Activated CD4-positive, alpha-beta memory T cell treated with anti-CD3 and anti-CD28 coated beads for 36 hours (primary cell): ENCODE data around the gene ARFGEF2. TPM values are rescaled to one million over a fixed set of nuclear protein-coding genes. Genes with fewer than 3 reads are reported as not detected.

Experiments
- CTCF ChIA-PET: fragments of 350-600 bp; sonication (Branson Sonifier 250); formaldehyde crosslinking; loops from one replicate; lab custom pipeline; 2021; ENCODE audit warnings: antibody characterized with exemption, inconsistent platforms; lab: Charles Lee
- POLR2A ChIA-PET: fragments of 350-600 bp; sonication (Branson Sonifier 250); formaldehyde crosslinking; loops from one replicate; lab custom pipeline; 2021; ENCODE audit warnings: antibody characterized with exemption; lab: Charles Lee
- DNase-seq: peaks from one replicate; pipeline ENCODE4 v3.0.0-alpha.2; 2020
- H3K27ac Mint-ChIP-seq: one replicate; pipeline ENCODE4 v1.8.0; 2021; ENCODE audit warnings: mixed read lengths
- H3K27me3 Mint-ChIP-seq: one replicate; pipeline ENCODE4 v1.8.0; 2021; ENCODE audit warnings: mixed read lengths
- H3K36me3 Mint-ChIP-seq: one replicate; pipeline ENCODE4 v1.8.0; 2021; ENCODE audit warnings: mixed read lengths
- H3K4me1 Mint-ChIP-seq: one replicate; pipeline ENCODE4 v1.8.0; 2021; ENCODE audit warnings: low read depth, mixed read lengths
- H3K4me3 Mint-ChIP-seq: one replicate; pipeline ENCODE4 v1.8.0; 2021; ENCODE audit warnings: mild to moderate bottlenecking, mixed read lengths
- H3K9me3 Mint-ChIP-seq: one replicate; pipeline ENCODE4 v1.8.0; 2021; ENCODE audit warnings: mixed read lengths
- intact Hi-C: fragments of 100-400 bp; cut with micrococcal nuclease; formaldehyde crosslinking; loops from one replicate; pipeline ENCODE4 v1.15.1; 2023
- total RNA-seq, 2 experiments: library from RNA; stranded (reverse); gene quantifications; one replicate each; pipeline ENCODE4 v1.2.3, GENCODE V29; 2021

The ARFGEF2 gene
- total RNA-seq, 2 experiments from 2014 or later, result 21.9 to 22.1 TPM

GRCh38 chr20:48903705-48904104 is 17.8 kb upstream of the ARFGEF2 start:
- Mint-ChIP-seq H3K4me1 (peaks cover 8% of the 10 kb centered on the region), H3K4me3 (no peak overlapping the region), H3K27ac (no peak overlapping the region), H3K9me3 (peaks cover under 1% of the 10 kb centered on the region), H3K36me3 (peaks cover under 1% of the 10 kb centered on the region), H3K27me3 (no peaks in the 10 kb centered on the region)
- no peak for DNase-seq
- ChIA-PET CTCF (interaction anchor here (0.9 to 8.6 kb wide), 6 partner anchors 9 to 269 kb away, joined by 3 to 171 read pairs (median 4); no protein-coding TSS in a partner anchor), POLR2A (interaction anchor here (0.6 kb wide), 1 partner anchor 246 kb away, joined by 4 read pairs; no protein-coding TSS in a partner anchor)
- intact Hi-C loops, result no loop called here

GRCh38 chr20:48904566-48905296 is 16.8 kb upstream of the ARFGEF2 start:
- Mint-ChIP-seq H3K9me3 (peaks cover 11% of the 10 kb centered on the region), H3K4me3 (no peak overlapping the region), H3K36me3 (peaks cover 3% of the 10 kb centered on the region), H3K27ac (peak overlapping the region; percentile 28), H3K4me1 (peaks cover 15% of the 10 kb centered on the region), H3K27me3 (no peaks in the 10 kb centered on the region)
- ChIA-PET POLR2A (no interaction called here), CTCF (interaction anchor here (0.6 to 8.6 kb wide), 29 partner anchors 8 to 284 kb away, joined by 3 to 171 read pairs (median 4); no protein-coding TSS in a partner anchor)
- DNase-seq, result peak; percentile 80
- intact Hi-C loops, result loop anchor here (1.0 to 5.0 kb wide), 4 partner anchors 82 to 268 kb away; no protein-coding TSS in a partner anchor

GRCh38 chr20:48905297-48905647 is 16.2 kb upstream of the ARFGEF2 start:
- Mint-ChIP-seq H3K27ac (peak overlapping the region; percentile 28), H3K4me3 (no peak overlapping the region), H3K27me3 (no peaks in the 10 kb centered on the region), H3K36me3 (peaks cover 3% of the 10 kb centered on the region), H3K4me1 (peaks cover 21% of the 10 kb centered on the region), H3K9me3 (peaks cover 11% of the 10 kb centered on the region)
- intact Hi-C loops, result loop anchor here (1.0 to 5.0 kb wide), 4 partner anchors 83 to 269 kb away; no protein-coding TSS in a partner anchor
- DNase-seq, result no peak
- ChIA-PET POLR2A (no interaction called here), CTCF (interaction anchor here (0.6 to 8.6 kb wide), 26 partner anchors 12 to 400 kb away, joined by 3 to 171 read pairs (median 4); no protein-coding TSS in a partner anchor)

- intact Hi-C loops, result loop anchor here (5.0 kb wide), 2 partner anchors 84 to 189 kb away; no protein-coding TSS in a partner anchor
- ChIA-PET POLR2A (no interaction called here), CTCF (interaction anchor here (0.8 to 8.6 kb wide), 5 partner anchors 190 to 286 kb away, joined by 3 to 171 read pairs (median 12); no protein-coding TSS in a partner anchor)
- H3K4me3 Mint-ChIP-seq, result no peak overlapping the region
- H3K36me3 Mint-ChIP-seq, result peaks cover 3% of the 10 kb centered on the region
- H3K4me1 Mint-ChIP-seq, result peaks cover 29% of the 10 kb centered on the region
- no peak for DNase-seq
- H3K9me3 Mint-ChIP-seq, result peaks cover 11% of the 10 kb centered on the region
- no peaks in the 10 kb centered on the region for H3K27me3 Mint-ChIP-seq
- H3K27ac Mint-ChIP-seq, result no peak overlapping the region
Observed at GRCh38 chr20:48906221-48906877, 15.2 kb upstream of the ARFGEF2 start.

GRCh38 chr20:48908656-48909319 is 12.7 kb upstream of the ARFGEF2 start:
- POLR2A ChIA-PET, result interaction anchor here (0.8 kb wide), 1 partner anchor 85 kb away, joined by 4 read pairs; no protein-coding TSS in a partner anchor
- DNase-seq, result peak; percentile 31
- CTCF ChIA-PET, result interaction anchor here (1.1 to 8.6 kb wide), 3 partner anchors 248 to 273 kb away, joined by 3 to 171 read pairs (median 5); no protein-coding TSS in a partner anchor
- Mint-ChIP-seq H3K4me3 (no peak overlapping the region), H3K27me3 (peaks cover 2% of the 10 kb centered on the region), H3K4me1 (peaks cover 29% of the 10 kb centered on the region), H3K36me3 (peaks cover 3% of the 10 kb centered on the region), H3K27ac (no peak overlapping the region), H3K9me3 (peaks cover 11% of the 10 kb centered on the region)
- intact Hi-C loops, result loop anchor here (5.0 kb wide), 2 partner anchors 86 to 191 kb away; no protein-coding TSS in a partner anchor

- intact Hi-C loops, result loop anchor here (5.0 kb wide), 2 partner anchors 88 to 193 kb away; no protein-coding TSS in a partner anchor
- H3K27ac Mint-ChIP-seq, result peak overlapping the region; percentile 67
Observed at GRCh38 chr20:48909910-48910309, 11.6 kb upstream of the ARFGEF2 start.

GRCh38 chr20:48910347-48910781 is 11.1 kb upstream of the ARFGEF2 start:
- Mint-ChIP-seq H3K27ac (peak overlapping the region; percentile 67), H3K27me3 (peaks cover 2% of the 10 kb centered on the region), H3K4me3 (no peak overlapping the region), H3K4me1 (peaks cover 24% of the 10 kb centered on the region), H3K9me3 (peaks cover 11% of the 10 kb centered on the region), H3K36me3 (peaks cover 3% of the 10 kb centered on the region)
- ChIA-PET CTCF (interaction anchor here (1.0 to 8.6 kb wide), 4 partner anchors 10 to 290 kb away, joined by 3 to 171 read pairs (median 4); partner anchors contain the start of gene ARFGEF2), POLR2A (no interaction called here)
- peak; percentile 29 for DNase-seq
- intact Hi-C loops, result no loop called here

More at GRCh38 chr20:48909910-48910309, 11.6 kb upstream of the ARFGEF2 start:
- Mint-ChIP-seq H3K4me1 (peaks cover 24% of the 10 kb centered on the region), H3K27me3 (peaks cover 2% of the 10 kb centered on the region), H3K9me3 (peaks cover 11% of the 10 kb centered on the region), H3K36me3 (peaks cover 3% of the 10 kb centered on the region), H3K4me3 (no peak overlapping the region)
- ChIA-PET POLR2A (no interaction called here), CTCF (interaction anchor here (1.0 to 8.6 kb wide), 4 partner anchors 11 to 289 kb away, joined by 3 to 171 read pairs (median 4); partner anchors contain the start of gene ARFGEF2)
- no peak for DNase-seq

- Mint-ChIP-seq H3K27me3 (peaks cover 2% of the 10 kb centered on the region), H3K27ac (no peak overlapping the region), H3K36me3 (peaks cover 3% of the 10 kb centered on the region), H3K4me3 (no peak overlapping the region), H3K9me3 (peaks cover 11% of the 10 kb centered on the region), H3K4me1 (peaks cover 24% of the 10 kb centered on the region)
- no peak for DNase-seq
- intact Hi-C loops, result no loop called here
- ChIA-PET CTCF (interaction anchor here (0.6 to 1.1 kb wide), 3 partner anchors 8 to 254 kb away, joined by 3 to 6 read pairs (median 3); no protein-coding TSS in a partner anchor), POLR2A (no interaction called here)
Observed at GRCh38 chr20:48912065-48912464, 9.4 kb upstream of the ARFGEF2 start.

- Mint-ChIP-seq H3K4me1 (peaks cover 12% of the 10 kb centered on the region), H3K27ac (no peak overlapping the region), H3K27me3 (peaks cover 2% of the 10 kb centered on the region), H3K9me3 (no peaks in the 10 kb centered on the region), H3K36me3 (no peaks in the 10 kb centered on the region), H3K4me3 (no peak overlapping the region)
- CTCF ChIA-PET, result interaction anchor here (0.6 to 1.7 kb wide), 3 partner anchors 259 to 1276 kb away, joined by 3 to 4 read pairs (median 4); no protein-coding TSS in a partner anchor
- DNase-seq, result no peak
- intact Hi-C loops, result no loop called here
- POLR2A ChIA-PET, result no interaction called here
Observed at GRCh38 chr20:48916699-48917098, 4.8 kb upstream of the ARFGEF2 start.

GRCh38 chr20:48919336-48919881 is 2.1 kb upstream of the ARFGEF2 start:
- Mint-ChIP-seq H3K27me3 (no peaks in the 10 kb centered on the region), H3K4me1 (peaks cover 34% of the 10 kb centered on the region), H3K36me3 (no peaks in the 10 kb centered on the region), H3K27ac (no peak overlapping the region), H3K4me3 (no peak overlapping the region), H3K9me3 (no peaks in the 10 kb centered on the region)
- intact Hi-C loops, result no loop called here
- POLR2A ChIA-PET, result interaction anchor here (1.1 kb wide), 1 partner anchor 9 kb away, joined by 3 read pairs; no protein-coding TSS in a partner anchor
- CTCF ChIA-PET, result interaction anchor here (2.1 kb wide), 1 partner anchor 262 kb away, joined by 7 read pairs; no protein-coding TSS in a partner anchor
- DNase-seq, result no peak
